HG03457 (cell line): Measurements from ENCODE around the gene MAGIX.

Source experiments
- ATAC-seq: cut with Tn5 transposase; IDR thresholded peaks from one replicate; pipeline ENCODE4 v1.9.1; 2021; ENCODE audit warnings: moderate number of reproducible peaks; ENCODE audit not compliant: unreplicated experiment

Gene MAGIX

GRCh38 chrX:49179358-49179757, 16.8 kb downstream of the MAGIX start:
- no peak for ATAC-seq

GRCh38 chrX:49183701-49184281, 21.2 kb downstream of the MAGIX start:
- no peak for ATAC-seq

- ATAC-seq = no peak
These were observed 22.0 kb downstream of the MAGIX start for GRCh38 chrX:49184294-49185281.

- ATAC-seq = no peak
These were observed 23.8 kb downstream of the MAGIX start, which contains the start of gene PRICKLE3 for GRCh38 chrX:49186125-49187027. Gene PRICKLE3, minus strand, starts transcription at chrX:49186373. Its CDS starts 76 bp downstream, at chrX:49186297.

- ATAC-seq = no peak
These were observed 24.5 kb downstream of the MAGIX start for GRCh38 chrX:49187028-49187394.

GRCh38 chrX:49187526-49187925, 25.0 kb downstream of the MAGIX start:
- no peak for ATAC-seq

GRCh38 chrX:49188468-49189076, 26.0 kb downstream of the MAGIX start:
- no peak for ATAC-seq

GRCh38 chrX:49189606-49190005, 27.0 kb downstream of the MAGIX start:
- no peak for ATAC-seq

- peak; percentile 84 for ATAC-seq
These were observed 28.4 kb downstream of the MAGIX start for GRCh38 chrX:49190821-49191573.

- peak; percentile 8 for ATAC-seq
These were observed 29.0 kb downstream of the MAGIX start for GRCh38 chrX:49191574-49192011.

GRCh38 chrX:49192722-49193328, 30.3 kb downstream of the MAGIX start:
- no peak for ATAC-seq

- no peak for ATAC-seq
These were observed 31.0 kb downstream of the MAGIX start for GRCh38 chrX:49193542-49193964.

- no peak for ATAC-seq
These were observed 35.1 kb downstream of the MAGIX start for GRCh38 chrX:49197543-49198087.

- ATAC-seq = no peak
These were observed 36.2 kb downstream of the MAGIX start for GRCh38 chrX:49198540-49199314.

- no peak for ATAC-seq
These were observed 36.7 kb downstream of the MAGIX start for GRCh38 chrX:49199315-49199595.

GRCh38 chrX:49199906-49200771, 37.6 kb downstream of the MAGIX start, which contains the start of gene SYP:
Gene SYP, minus strand, starts transcription at chrX:49200193. Its CDS starts 7 bp downstream, at chrX:49200186.
- peak; percentile 92 for ATAC-seq

- ATAC-seq = no peak
These were observed 39.5 kb downstream of the MAGIX start for GRCh38 chrX:49202022-49202421.

- ATAC-seq = no peak
These were observed 41.0 kb downstream of the MAGIX start for GRCh38 chrX:49203536-49203935.
